HG02571 (cell line): Measurements from ENCODE around the gene GALNT1.

Experiments
- ATAC-seq: cut with Tn5 transposase; IDR thresholded peaks from one replicate; pipeline ENCODE4 v1.9.1; 2021; ENCODE audit warnings: mild to moderate bottlenecking, moderate library complexity; ENCODE audit not compliant: unreplicated experiment

Gene GALNT1

DNA sequence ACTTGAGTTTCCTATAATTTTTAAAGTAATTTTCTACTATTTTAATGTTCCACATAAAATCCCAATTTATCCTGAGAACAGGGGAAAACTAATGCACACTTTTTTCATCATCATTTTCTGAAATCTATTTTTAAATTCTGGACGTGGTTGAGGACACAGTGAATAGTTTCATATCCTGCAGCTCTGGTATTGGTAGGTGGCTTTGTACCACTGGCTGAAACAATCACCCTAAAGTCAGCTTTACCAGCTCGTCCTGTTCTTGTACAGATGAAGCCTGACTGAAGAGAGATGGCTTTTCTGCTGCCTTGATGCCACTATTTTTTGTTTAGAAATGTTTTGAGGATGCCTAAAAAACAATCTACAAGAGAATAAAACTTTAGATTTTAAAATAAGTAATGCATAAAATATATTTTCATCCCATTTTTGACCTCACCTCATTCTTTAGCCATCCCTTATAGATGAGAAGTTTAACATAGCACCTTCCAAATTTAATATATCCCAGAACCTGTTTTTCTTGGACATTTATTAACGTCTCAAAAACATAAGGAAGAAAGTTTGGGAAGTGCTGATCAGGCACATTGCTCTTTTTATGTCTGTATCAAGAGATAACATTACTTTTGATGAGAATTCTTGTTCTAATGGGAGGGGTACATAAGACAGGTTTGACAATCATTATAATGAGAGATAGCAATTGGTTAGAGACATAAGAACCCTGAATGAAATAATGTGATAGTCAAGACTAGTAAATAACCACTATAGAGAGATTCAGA is 80.9 kb downstream of the GALNT1 start:
- ATAC-seq = no peak

DNA sequence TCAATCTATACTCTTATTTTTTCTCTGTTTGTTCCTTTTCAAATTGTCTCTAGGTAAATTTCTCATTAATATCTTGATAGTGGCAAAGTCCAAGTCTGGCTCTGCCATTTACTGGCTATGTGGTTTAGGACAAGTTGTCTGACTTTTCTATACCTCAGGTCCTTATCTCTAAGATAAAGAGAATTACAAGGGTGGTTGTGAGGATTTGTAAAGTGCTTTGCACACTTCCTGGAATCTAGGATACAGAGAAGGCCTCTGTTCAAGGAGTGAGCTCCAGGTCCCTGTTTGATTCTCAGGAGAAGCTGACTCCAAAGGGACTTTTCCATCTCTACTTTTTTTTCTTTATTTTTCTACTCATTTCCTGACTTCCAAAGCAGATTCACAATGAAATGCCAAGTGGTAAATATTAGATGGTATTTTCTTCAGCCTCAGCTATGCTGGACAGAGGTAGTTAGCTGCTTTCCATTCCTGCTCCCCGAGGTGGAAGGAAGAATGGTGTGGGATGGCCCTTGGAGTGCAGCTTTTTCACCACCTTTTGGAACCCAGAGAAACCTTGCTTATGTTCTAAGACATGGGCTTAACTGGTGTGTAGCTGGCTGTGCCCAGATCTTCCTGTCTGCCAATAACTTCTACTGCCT is 90.5 kb downstream of the GALNT1 start:
- no peak for ATAC-seq

DNA sequence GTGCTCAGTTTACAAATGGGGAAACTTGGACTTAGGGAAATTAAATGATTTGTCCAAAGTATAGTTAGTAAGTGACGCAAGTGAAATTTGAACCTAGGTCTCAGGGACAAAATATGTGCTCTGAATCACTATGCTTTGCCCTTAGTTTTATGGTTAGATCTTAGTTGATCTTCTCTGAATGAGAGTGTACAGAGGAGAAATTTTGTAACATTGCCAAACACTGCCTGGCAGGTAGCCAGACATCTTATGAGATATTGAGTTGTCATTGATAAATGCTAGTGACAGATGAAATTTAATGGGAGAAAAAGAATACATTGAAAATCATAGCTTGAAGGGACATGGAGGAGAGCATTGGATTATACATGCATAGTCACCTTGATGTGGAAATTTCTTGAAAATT is 91.4 kb downstream of the GALNT1 start:
- no peak for ATAC-seq

DNA sequence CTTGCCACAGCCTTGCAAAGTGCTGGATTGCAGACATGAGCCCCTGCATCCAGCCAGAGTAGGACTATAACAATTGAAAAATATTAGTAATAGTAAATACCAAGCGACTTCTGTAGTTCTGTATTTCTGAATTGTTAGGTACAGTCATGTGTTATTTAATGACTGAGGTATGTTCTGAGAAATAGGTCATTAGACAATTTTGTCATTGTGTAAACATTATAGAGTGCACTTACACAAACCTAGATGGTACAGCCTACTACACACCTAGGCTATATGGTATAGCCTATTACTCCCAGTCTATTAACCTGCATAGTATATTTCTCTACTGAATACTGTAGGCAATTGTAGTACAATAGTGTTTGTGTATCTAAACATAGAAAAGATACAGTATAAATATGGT is 92.1 kb downstream of the GALNT1 start:
- ATAC-seq = no peak

DNA sequence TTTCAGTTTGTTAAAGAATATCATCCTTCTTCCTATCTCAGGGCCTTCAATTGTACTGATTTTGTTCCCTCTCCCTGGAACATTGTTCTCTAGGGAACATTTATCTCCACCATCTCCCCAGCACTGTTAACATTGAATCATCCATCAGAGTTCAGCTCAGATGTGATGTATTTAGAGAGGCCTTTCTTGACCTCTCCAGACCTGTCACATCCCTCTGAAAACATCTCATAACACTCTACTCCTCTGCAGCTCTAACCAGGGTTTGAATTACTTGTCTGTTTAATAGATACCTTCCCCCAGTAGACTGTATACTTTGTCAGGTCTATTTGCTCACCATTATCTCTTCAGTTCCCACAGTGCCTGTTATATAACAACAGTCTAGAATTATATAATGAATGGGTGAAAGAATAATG is 98.6 kb downstream of the GALNT1 start:
- no peak for ATAC-seq

DNA sequence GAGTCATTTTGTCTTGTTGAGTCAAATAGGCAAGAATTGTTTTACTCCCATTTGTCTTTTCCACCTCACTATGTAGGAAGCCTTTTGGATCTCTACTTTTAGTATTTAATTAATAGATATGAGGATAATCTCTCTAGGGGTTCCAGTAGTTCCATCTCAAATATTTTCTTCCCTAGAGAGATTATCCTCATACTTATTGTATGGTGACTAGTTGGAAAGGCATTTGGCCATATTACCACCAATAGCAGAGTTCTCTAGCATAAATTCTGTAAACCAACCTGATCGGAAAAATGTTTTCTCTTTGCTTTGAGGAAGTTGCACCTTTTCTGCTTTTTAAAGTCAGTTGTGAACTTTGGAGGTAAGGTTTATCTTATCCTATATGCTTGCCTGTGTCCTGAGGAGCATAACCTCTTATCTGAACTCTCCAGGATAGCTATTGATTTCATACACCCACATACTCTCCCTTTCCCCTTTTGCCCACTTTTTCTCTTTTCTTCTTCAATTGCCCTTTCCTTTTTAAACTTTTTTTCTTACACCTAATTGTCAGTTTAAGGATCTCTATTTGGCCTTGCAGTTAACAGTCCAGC is 100.8 kb downstream of the GALNT1 start:
- ATAC-seq = no peak

DNA sequence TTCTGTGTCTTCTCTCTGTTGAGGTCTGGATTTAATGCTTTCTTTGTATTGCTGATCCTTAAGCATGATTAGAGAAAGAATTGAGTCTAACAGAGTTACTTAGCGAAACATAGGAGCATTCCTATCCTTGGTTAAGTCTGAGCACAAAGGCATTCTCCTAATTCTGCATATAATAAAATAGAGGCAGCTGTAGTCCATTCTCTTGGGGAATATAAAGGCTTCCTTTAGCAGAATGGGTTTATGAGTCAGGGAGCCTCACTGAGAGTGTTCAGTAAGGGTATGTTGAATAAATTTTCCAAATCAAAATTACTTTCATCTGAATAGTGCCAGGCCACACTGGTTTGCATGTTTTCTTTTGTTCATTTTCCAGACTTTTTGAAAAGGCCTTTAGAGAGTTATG is 101.5 kb downstream of the GALNT1 start:
- ATAC-seq = no peak

DNA sequence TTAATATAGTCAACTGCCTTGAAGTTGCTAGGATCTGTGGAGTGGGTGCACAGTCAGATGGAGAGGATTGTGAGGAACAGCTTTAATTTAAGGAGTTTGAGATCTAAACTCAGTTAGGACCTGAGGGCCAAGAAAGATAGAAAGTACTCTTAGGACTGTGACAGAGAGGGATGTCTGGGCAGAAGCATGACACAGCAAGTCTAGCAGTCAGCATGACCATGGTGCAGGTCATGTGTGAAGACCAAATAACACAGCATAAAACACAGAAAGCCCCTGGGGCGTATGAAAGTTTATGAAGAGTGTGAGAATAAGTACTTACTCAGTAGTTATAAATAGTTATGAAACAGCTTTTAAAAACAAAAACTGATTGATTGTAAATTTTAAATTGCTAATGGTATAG is 107.2 kb downstream of the GALNT1 start:
- peak; percentile 77 for ATAC-seq

DNA sequence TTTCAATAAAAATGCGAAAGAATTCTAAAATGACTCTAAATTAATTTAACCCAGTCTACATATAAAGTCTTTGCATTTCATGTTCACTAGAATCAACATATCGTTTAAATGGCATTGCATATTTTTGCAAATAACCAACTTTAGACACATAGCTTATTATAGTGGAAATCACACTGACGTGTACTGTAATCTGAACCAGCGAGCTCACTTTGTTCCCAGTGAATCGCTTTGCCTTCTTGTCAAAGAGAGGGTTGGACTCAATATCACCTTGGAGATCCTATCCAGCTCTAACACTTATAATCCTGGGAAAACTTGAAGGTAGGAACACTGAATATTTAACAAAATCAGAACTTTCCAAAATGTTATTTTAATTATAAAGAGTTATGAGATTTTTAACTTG is 108.2 kb downstream of the GALNT1 start:
- no peak for ATAC-seq

DNA sequence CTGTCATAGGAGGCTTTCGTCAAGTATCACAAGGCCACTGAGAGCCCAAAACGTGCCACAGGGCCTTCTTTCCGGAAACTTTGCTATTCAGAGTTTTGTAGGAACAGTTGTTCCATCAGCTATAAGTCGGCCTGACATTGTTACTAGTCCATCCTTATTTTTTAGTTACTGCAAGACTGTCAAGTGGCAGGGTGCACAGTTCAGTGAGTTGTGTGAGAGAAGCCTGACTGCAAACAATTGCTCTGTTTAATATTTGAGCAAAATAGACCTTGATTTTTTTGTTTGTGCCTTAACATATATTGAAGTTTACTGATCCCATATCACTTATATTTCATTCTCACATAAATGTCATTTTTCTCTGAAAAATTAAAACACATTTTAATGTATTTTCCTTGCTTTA is 110.1 kb downstream of the GALNT1 start:
- ATAC-seq = no peak

DNA sequence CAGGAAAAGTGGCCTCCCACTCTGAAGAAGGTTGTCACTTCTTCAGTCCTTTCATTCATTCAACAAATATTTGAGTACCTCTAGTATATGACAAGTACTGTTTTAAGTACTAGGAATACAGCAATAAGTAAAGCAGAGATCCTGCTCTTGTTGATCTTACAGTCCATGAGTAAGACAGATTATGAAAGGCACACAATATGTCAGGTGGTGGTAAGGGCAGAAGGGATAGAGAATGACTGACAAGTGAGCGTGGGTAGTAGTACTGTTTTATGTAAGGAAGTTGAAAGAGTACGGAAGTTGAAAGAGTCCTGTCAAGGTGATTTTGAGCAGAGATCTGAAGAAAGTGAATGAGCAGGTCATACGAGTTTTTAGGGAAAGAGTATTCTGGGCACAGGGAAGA is 111.3 kb downstream of the GALNT1 start:
- ATAC-seq = no peak

DNA sequence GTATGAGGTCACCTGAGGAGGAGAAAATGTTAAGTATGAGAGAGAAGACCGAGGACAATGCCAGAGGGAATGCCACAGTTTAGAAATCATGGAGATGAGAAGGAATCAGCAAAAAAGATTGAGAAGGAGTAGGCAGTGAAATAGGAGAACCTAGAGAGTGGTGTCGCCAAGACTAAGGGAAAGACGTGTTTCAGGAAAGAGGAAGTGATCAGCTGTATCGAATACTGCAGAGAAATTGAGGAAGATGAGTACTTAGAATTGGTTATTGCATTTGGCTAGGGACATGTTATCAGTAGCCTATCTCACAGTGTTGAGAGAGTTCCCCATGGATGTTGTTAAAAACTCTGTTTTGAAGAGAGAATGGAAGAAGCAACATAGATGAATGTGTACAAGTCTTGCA is 112.3 kb downstream of the GALNT1 start:
- ATAC-seq = no peak

DNA sequence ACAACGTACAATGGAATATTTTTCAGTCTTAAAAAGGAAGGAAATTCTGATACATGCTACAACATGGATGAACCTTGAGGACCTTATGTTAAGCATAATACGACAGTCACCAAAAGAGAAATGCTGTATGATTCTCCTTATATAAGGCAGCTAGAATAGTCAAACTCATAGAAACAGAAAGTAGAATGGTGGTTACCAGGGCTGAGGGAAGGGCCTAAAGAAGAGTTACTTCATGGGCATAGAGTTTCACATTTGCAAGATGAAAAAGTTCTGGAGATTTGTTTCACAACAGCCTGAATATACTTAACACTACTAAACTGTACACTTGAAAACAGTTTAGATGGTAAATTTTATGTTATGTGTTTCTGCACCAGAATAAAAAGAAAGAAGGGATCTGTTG is 113.3 kb downstream of the GALNT1 start:
- ATAC-seq = no peak

DNA sequence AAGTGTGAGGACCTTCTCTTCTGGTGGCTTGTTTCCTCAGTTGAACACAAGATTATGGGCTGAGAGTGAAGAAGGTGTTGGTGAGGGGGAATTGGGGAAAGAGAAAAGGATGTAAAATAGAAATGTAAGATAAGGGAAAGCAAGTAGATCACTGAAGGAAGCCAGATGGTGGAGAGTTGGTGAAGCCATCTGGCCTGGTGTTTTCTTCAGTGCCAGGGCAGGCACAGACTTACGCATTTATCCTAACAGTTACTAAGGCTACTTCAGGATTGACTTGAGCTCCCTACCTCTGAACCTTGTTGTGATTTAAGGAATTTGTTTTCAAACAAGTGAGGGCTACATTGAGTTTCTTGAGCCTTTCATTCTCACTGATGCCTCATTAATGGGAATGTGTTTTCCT is 113.8 kb downstream of the GALNT1 start:
- ATAC-seq = no peak

DNA sequence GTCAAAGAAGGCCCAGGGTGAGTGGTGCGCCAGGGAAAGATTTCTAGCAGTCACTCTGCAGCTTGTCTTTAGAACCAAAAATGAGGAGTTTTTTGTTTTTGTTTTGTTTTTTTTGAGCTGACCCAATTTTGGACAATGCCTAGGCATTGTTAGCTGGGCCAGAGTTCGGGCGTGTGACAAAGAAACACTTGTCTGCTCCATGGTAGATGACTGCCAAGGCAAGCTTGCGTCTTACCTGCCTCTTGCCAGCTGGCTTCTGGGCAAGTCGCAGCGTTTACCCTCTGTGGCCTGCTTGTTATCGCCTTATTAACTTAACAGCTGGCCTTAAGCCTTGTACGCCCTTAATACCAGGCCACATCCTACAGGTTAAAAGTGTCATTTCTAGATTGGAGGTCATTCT is 114.3 kb downstream of the GALNT1 start:
- ATAC-seq = no peak

DNA sequence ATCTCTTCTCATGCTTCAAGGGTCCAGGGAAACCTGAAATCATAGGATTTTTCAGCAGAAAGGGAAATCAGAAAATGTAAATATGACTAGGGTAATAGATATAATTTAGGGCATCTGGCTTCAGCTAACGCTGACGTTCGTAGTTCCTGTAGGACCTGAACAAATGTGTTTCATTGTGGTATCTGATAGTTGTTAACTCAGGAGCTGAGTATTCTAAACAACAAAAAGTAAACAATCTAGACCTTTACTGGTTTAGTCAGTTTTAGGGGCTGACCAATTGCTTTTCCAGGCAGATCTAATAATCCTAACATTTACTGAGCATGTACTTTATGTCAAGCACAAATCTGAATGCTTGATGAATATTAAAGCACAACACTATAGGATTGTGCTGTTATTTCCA is 114.8 kb downstream of the GALNT1 start:
- ATAC-seq = no peak

DNA sequence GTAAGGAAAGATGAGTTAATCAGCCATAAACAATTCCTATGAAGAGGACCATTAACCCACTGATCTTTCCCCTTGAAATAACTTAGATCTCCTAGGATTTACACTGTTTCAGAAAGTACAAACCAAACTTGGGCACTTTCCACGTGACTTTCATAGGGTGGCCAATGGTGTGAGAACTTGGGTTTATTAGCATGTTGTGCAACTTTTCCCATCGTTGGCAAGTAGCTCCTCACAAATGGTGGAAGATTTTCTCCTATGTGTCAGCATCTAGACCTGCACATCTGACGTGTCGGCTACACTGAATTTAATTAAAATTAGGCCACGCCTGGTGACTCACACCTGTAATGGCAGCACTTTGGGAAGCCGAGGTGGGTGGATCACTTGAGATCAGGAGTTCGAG is 116.3 kb downstream of the GALNT1 start:
- no peak for ATAC-seq

DNA sequence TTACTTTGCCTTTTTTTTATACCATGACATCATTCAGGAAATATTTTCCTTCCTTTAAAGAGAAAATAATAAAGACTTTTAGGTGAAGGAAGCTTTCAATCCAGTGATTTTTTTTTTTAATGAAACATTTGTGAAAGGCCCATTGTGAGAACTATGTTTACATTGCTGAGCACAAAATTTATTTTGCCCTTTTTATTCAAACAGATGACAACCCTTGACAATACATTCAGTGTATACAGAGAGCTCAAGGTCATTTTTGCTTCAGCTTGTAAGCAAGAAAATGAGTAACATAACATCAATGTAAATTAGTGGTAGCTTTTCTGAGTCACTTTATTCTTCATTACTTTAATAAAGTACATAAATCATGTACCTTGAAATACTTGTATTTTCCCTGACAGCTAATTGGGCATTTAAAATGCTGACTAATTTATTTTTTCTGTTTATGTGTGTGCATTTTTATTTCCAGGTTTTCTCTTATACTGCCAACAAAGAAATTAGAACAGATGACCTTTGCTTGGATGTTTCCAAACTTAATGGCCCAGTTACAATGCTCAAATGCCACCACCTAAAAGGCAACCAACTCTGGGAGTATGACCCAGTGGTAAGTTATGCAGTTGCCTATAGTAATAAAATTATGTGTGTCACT is 121.6 kb downstream of the GALNT1 start:
- no peak for ATAC-seq

DNA sequence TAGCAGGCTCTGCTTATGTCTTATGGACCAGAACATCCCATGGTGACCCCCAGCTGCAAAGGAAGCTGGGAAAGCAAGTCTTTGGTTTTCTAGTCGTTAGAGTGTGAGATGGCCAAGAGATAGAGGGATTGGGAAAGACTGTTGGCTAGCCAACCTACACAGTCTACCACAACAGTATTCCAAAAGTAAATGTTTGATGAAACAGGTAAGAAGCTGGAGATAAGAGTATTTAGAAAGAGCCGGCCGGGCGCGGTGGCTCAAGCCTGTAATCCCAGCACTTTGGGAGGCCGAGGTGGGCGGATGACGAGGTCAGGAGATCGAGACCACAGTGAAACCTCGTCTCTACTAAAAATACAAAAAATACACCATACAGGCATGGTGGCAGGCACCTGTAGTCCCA is 124.4 kb downstream of the GALNT1 start:
- no peak for ATAC-seq

DNA sequence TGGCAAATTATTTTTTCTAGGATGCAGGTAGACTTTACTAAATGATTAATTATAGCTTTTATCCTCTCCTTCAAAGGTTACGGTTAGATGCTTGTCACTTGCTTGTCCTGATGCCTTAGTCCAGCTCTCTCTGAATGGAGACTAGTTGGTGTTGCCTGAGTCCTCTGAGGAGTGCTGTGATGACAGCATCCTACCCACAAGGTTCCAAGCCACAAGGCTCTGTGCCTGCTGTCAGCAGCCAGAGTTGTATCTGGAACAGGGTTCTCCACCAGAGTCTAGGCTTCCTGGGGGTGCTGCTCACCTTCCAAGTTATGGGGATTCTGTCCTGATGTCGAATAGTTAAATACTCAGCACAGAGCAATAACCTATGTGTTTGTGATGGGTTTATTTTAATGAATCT is 125.7 kb downstream of the GALNT1 start:
- ATAC-seq = no peak

DNA sequence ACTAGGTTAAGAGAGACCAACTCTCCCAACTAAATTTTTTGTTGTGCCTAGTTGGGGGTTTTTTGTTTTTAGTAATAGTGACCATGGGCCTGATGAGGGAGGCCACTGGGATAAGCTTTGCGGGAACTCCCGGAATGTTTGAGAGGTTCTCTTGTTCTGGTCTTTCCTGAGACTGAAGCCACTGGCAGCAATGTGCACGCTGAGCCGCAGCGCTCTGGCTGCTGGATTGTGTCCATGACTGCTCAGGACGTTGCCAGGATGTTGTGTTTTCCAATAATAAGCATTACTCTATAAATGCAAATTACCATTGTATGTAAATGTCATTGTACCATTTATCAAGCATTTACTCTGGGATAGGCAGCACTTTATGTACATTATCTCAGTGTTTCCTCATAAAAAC is 126.1 kb downstream of the GALNT1 start:
- ATAC-seq = no peak

DNA sequence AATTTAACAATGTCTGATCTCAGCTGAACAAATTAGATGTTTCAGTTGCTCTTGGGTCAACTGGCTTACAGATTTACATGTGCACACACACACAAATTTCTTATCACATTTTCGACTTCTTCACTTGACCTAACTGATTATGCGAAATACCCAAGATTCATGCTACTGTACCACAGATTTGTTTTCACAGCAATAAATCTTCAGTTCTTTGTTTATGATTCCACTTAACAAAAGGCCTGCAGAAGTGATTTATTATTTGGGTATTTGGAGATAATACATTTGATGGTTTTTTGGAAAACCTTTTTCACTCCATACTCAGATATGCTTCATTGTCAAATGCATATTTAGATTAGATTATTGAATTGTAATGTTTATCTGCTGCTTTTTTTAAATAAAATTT is 129.0 kb downstream of the GALNT1 start:
- no peak for ATAC-seq
